HG03280 (cell line): ENCODE results near the gene SLC28A2.
"Not testable (repeated sequence)": the region's sequence is repeated elsewhere in the genome, so short reads cannot be mapped to it uniquely, and the experiment has no call there.

ENCODE experiments used
- ATAC-seq: cut with Tn5 transposase; IDR thresholded peaks from one replicate; pipeline ENCODE4 v1.9.1; 2021; ENCODE audit warnings: mild to moderate bottlenecking, moderate library complexity; ENCODE audit not compliant: unreplicated experiment

Gene SLC28A2

GRCh38 chr15:45259796-45260195, 7.8 kb downstream of the SLC28A2 start:
- ATAC-seq: no peak

- no peak for ATAC-seq
Observed at GRCh38 chr15:45262906-45263461, 10.9 kb downstream of the SLC28A2 start.

- no peak for ATAC-seq
Observed at GRCh38 chr15:45263854-45264253, 11.8 kb downstream of the SLC28A2 start.

GRCh38 chr15:45265506-45265905, 13.5 kb downstream of the SLC28A2 start:
- ATAC-seq: no peak

- no peak for ATAC-seq
Observed at GRCh38 chr15:45268135-45268534, 16.1 kb downstream of the SLC28A2 start.

GRCh38 chr15:45274636-45275380, 22.8 kb downstream of the SLC28A2 start:
- no peak for ATAC-seq

- ATAC-seq: no peak
Observed at GRCh38 chr15:45276831-45277230, 24.8 kb downstream of the SLC28A2 start.

GRCh38 chr15:45279024-45279698, 27.1 kb downstream of the SLC28A2 start:
- ATAC-seq: peak; percentile 100

- no peak for ATAC-seq
Observed at GRCh38 chr15:45285413-45285812, 33.4 kb downstream of the SLC28A2 start.

- no peak for ATAC-seq
Observed at GRCh38 chr15:45287390-45287956, 35.4 kb downstream of the SLC28A2 start.

- ATAC-seq: no peak
Observed at GRCh38 chr15:45288947-45289346, 36.9 kb downstream of the SLC28A2 start.

GRCh38 chr15:45291822-45292582, 40.0 kb downstream of the SLC28A2 start:
- no peak for ATAC-seq

GRCh38 chr15:45293326-45293725, 41.3 kb downstream of the SLC28A2 start:
- not testable (repeated sequence) for ATAC-seq

- ATAC-seq: not testable (repeated sequence)
Observed at GRCh38 chr15:45298964-45299378, 46.9 kb downstream of the SLC28A2 start.

GRCh38 chr15:45304711-45305110, 52.7 kb downstream of the SLC28A2 start:
- ATAC-seq: no peak

- no peak for ATAC-seq
Observed at GRCh38 chr15:45306105-45306504, 54.1 kb downstream of the SLC28A2 start.

GRCh38 chr15:45307230-45307924, 55.3 kb downstream of the SLC28A2 start:
- ATAC-seq: no peak

GRCh38 chr15:45314117-45314516, 62.1 kb downstream of the SLC28A2 start:
- ATAC-seq: not testable (repeated sequence)

- ATAC-seq: no peak
Observed at GRCh38 chr15:45314960-45315359, 62.9 kb downstream of the SLC28A2 start.

- no peak for ATAC-seq
Observed at GRCh38 chr15:45319472-45320214, 67.6 kb downstream of the SLC28A2 start.
